SK-N-SH (cell line): ENCODE results near the gene ATP2B1. TPM values are rescaled to one million over a fixed set of nuclear protein-coding genes. Genes with fewer than 3 reads are reported as not detected.

Experiments
- CTCF ChIA-PET: fragments of 300-600, 350-600 bp; formaldehyde crosslinking; extraction: SDS; loops from one replicate; lab custom pipeline; 2021; lab: Yijun Ruan, JAX
- POLR2A ChIA-PET: fragments of 350-600 bp; sonication (Branson Sonifier 250); formaldehyde crosslinking; extraction: SDS; loops from one replicate; lab custom pipeline; 2020; ENCODE audit warnings: antibody characterized with exemption, inconsistent platforms; lab: Yijun Ruan, JAX
- DNase-seq: peaks from one replicate; pipeline ENCODE4 v3.0.0; 2012
- H2AFZ ChIP-seq: fragments of 200-600 bp; sonication (generic); 2 replicates; pipeline ENCODE4 v1.8.1; 2016; ENCODE audit warnings: antibody characterized with exemption, mild to moderate bottlenecking, low read depth
- H3F3A ChIP-seq: fragments of 200-600 bp; sonication (generic); replicated peaks from 2 replicates; pipeline ENCODE3; 2016; ENCODE audit warnings: antibody characterized with exemption, mild to moderate bottlenecking; ENCODE audit not compliant: insufficient read depth
- H3K27ac ChIP-seq, 2 experiments: fragments of 200-500 bp in 1 of 2; fragments of 200-600 bp in 1 of 2; sonication (Bioruptor generic) in 1 of 2; sonication (generic), shearing (Covaris generic) in 1 of 2; 2 replicates each; pipeline versions ENCODE4 v1.5.1 to v1.6.1; 2014 to 2016; ENCODE audit warnings: low read depth in 2 of 2, inconsistent platforms in 1 of 2, low read length in 1 of 2, mild to moderate bottlenecking in 1 of 2, mixed read lengths in 1 of 2
- H3K27me3 ChIP-seq: fragments of 200-600 bp; sonication (generic), shearing (Covaris generic); 2 replicates; pipeline ENCODE4 v1.6.1; 2016; ENCODE audit warnings: mixed run types; ENCODE audit not compliant: insufficient read depth
- H3K36me3 ChIP-seq, 2 experiments: fragments of 200-500 bp in 1 of 2; fragments of 200-600 bp in 1 of 2; sonication (Bioruptor generic) in 1 of 2; sonication (generic) in 1 of 2; replicated peaks in 1 of 2; 2 replicates each; pipeline versions ENCODE3 to v1.5.1; 2014 to 2016; ENCODE audit warnings: low read length in 1 of 2, mild to moderate bottlenecking in 1 of 2; ENCODE audit not compliant: insufficient read depth in 2 of 2, control insufficient read depth in 1 of 2
- H3K4me1 ChIP-seq, 2 experiments: fragments of 200-500 bp in 1 of 2; fragments of 200-600 bp in 1 of 2; sonication (Bioruptor generic) in 1 of 2; sonication (generic), shearing (Covaris generic) in 1 of 2; 2 replicates each; pipeline versions ENCODE4 v1.5.1 to v1.6.1; 2014 to 2016; ENCODE audit warnings: low read depth in 1 of 2, low read length in 1 of 2, mixed run types in 1 of 2; ENCODE audit not compliant: insufficient read depth in 2 of 2, control insufficient read depth in 1 of 2
- H3K4me2 ChIP-seq: fragments of 200-600 bp; sonication (generic), shearing (Covaris generic); 2 replicates; pipeline ENCODE4 v1.6.1; 2017; ENCODE audit warnings: mixed run types
- H3K4me3 ChIP-seq, 2 experiments: fragments of 200-500 bp in 1 of 2; fragments of 200-600 bp in 1 of 2; sonication (Bioruptor generic) in 1 of 2; sonication (generic), shearing (Covaris generic) in 1 of 2; 2 replicates each; pipeline versions ENCODE4 v1.5.1 to v1.8.1; 2014 to 2016; ENCODE audit warnings: low read depth in 2 of 2, inconsistent platforms in 1 of 2, low read length in 1 of 2, mild to moderate bottlenecking in 1 of 2, mixed read lengths in 1 of 2, moderate library complexity in 1 of 2
- H3K79me2 ChIP-seq: fragments of 200-600 bp; sonication (generic); 2 replicates; pipeline ENCODE4 v1.8.1; 2017; ENCODE audit warnings: mild to moderate bottlenecking; ENCODE audit not compliant: insufficient read depth
- H3K9ac ChIP-seq: fragments of 200-600 bp; sonication (generic); 2 replicates; pipeline ENCODE4 v1.6.1; 2017; ENCODE audit warnings: mixed run types
- H3K9me2 ChIP-seq: fragments of 200-600 bp; sonication (generic); 2 replicates; pipeline ENCODE4 v1.6.1; 2017; ENCODE audit warnings: mixed run types
- H3K9me3 ChIP-seq: fragments of 200-600 bp; sonication (generic); 2 replicates; pipeline ENCODE4 v1.6.1; 2017; ENCODE audit warnings: mixed run types, mild to moderate bottlenecking, moderate library complexity
- H4K20me1 ChIP-seq: fragments of 200-600 bp; sonication (generic); 2 replicates; pipeline ENCODE4 v1.6.1; 2017; ENCODE audit warnings: mild to moderate bottlenecking, mixed run types; ENCODE audit not compliant: insufficient read depth
- ELF1 ChIP-seq: IDR thresholded peaks from 2 replicates; pipeline ENCODE4 v1.4.0; 2012
- EP300 ChIP-seq, 2 experiments: IDR thresholded peaks; 2 replicates each; pipeline versions ENCODE4 v1.4.0 to v1.6.1; 2012; ENCODE audit warnings: borderline replicate concordance in 1 of 2, low read depth in 1 of 2, low read length in 1 of 2
- FOSL2 ChIP-seq: IDR thresholded peaks from 2 replicates; pipeline ENCODE4 v1.4.0; 2012; ENCODE audit warnings: low read depth, mild to moderate bottlenecking, moderate library complexity, borderline replicate concordance
- FOXJ3 ChIP-seq: sonication (generic); formaldehyde crosslinking; IDR thresholded peaks from 2 replicates; pipeline ENCODE4 v1.5.1; 2020; ENCODE audit warnings: mild to moderate bottlenecking, missing genetic modification reagents
- FOXM1 ChIP-seq: IDR thresholded peaks from 2 replicates; pipeline ENCODE4 v1.4.0; 2012; ENCODE audit warnings: low read depth, mild to moderate bottlenecking
- JUND ChIP-seq: IDR thresholded peaks from 2 replicates; pipeline ENCODE4 v1.4.0; 2012
- MEF2A ChIP-seq: IDR thresholded peaks from 2 replicates; pipeline ENCODE4 v1.4.0; 2012; ENCODE audit warnings: low read depth, borderline replicate concordance
- MXI1 ChIP-seq: IDR thresholded peaks from 2 replicates; pipeline ENCODE4 v1.6.1; 2012; ENCODE audit warnings: mild to moderate bottlenecking, low read depth, low read length, improper control_type of control experiment
- POLR2AphosphoS5 ChIP-seq: IDR thresholded peaks from 2 replicates; pipeline ENCODE4 v1.6.1; 2012; ENCODE audit warnings: low read depth, low read length
- RAD21 ChIP-seq: IDR thresholded peaks from 2 replicates; pipeline ENCODE4 v1.6.1; 2012; ENCODE audit warnings: mild to moderate bottlenecking, low read length
- RXRA ChIP-seq: IDR thresholded peaks from 2 replicates; pipeline ENCODE4 v1.4.0; 2012; ENCODE audit warnings: low read depth, mild to moderate bottlenecking, borderline replicate concordance
- SMC3 ChIP-seq: IDR thresholded peaks from 2 replicates; pipeline ENCODE4 v1.6.1; 2012; ENCODE audit warnings: low read depth, low read length, improper control_type of control experiment
- TCF12 ChIP-seq: IDR thresholded peaks from 2 replicates; pipeline ENCODE4 v1.4.0; 2012
- YY1 ChIP-seq: IDR thresholded peaks from 2 replicates; pipeline ENCODE4 v1.4.0; 2012; ENCODE audit warnings: low read depth, mild to moderate bottlenecking
- WGBS: methylation state at CpG from one replicate; pipeline ENCODE4 v1.1.6; 2017; ENCODE audit warnings: low lambda C conversion rate; 5-methylcytosine and 5-hydroxymethylcytosine counted together
- polyA plus RNA-seq, 3 experiments: library from polyadenylated mRNA; depleted of rRNA; stranded (reverse); fragments of >200 nt; gene quantifications; 2 replicates each; pipeline ENCODE4 v1.2.3, GENCODE V29; 2012
- TF ChIP-seq, protein P1 (sequence below): IDR thresholded peaks from 2 replicates; pipeline ENCODE4 v1.4.0; 2012; ENCODE audit warnings: low read depth, borderline replicate concordance
- TF ChIP-seq, protein P2 (sequence below): fragments of 150-350 bp; IDR thresholded peaks from 2 replicates; pipeline ENCODE4 v1.6.1; 2017; ENCODE audit warnings: antibody characterized with exemption, low read length, low read depth, borderline replicate concordance
- TF ChIP-seq, protein P3 (sequence below): fragments of 200-600 bp; sonication (generic); IDR thresholded peaks from 2 replicates; pipeline ENCODE4 v1.6.1; 2017; ENCODE audit warnings: antibody characterized with exemption, mild to moderate bottlenecking, moderate library complexity
- TF ChIP-seq, protein P4 (sequence below): IDR thresholded peaks from 2 replicates; pipeline ENCODE4; 2012
- TF ChIP-seq, protein P5 (sequence below): IDR thresholded peaks from 2 replicates; pipeline ENCODE4 v1.4.0; 2012; ENCODE audit warnings: low read depth, borderline replicate concordance

Gene ATP2B1
- polyA plus RNA-seq, 1 of the 3 experiments (the other 2 are of a cell fraction) = 4.3 TPM

DNA sequence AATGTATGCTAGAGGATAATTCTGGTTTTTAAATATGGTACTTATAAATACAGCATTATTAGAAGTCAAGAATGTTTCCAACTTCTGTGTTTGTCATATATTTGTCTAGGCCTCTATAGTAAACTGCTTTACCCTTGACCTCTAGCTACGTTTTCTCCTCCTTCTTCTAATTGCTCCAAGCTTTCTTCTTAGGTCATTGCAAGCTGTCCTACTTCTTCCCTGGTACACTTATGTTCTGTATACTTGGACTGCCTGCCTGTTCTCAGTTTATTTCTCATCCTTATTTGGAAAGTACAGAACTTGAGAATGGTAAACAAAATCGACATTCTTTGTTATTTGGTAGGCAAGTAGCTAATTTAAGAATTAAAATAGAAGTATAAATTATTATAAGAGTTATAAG lies 23.9 kb upstream of the ATP2B1 start (continued):
- TF ChIP-seq POLR2AphosphoS5 (no peak), MEF2A (no peak), SMC3 (no peak), YY1 (no peak), FOXJ3 (no peak)
- TF ChIP-seq, protein P1, sequence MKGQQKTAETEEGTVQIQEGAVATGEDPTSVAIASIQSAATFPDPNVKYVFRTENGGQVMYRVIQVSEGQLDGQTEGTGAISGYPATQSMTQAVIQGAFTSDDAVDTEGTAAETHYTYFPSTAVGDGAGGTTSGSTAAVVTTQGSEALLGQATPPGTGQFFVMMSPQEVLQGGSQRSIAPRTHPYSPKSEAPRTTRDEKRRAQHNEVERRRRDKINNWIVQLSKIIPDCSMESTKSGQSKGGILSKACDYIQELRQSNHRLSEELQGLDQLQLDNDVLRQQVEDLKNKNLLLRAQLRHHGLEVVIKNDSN = no peak

DNA sequence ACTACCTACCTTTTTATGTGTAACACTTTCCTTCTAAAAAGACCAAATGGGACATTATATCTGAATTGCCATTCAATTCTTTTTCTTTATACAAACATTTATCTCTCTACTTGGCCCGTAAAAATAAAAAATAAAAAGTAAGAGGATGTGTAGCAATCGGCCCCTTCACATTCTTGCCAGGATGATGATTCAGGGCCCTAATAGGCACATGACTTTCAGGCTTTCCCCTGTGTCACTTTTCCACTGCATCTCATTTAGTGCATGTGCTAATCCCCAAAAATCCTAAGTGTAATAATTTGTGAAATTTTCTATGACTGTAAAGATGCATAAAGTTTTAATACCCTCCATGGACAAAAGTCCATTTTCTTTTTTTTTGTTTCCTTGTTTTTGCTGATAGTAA lies 23.0 kb upstream of the ATP2B1 start:
- WGBS = 27% methylated on average over 2 of the region's 2 CpGs
- peak overlapping the region; percentile 50 for H2AFZ ChIP-seq
- no peak overlapping the region for H3K4me2 ChIP-seq
- no peak overlapping the region for H3K9ac ChIP-seq
- H4K20me1 ChIP-seq = no peaks in the 10 kb centered on the region
- H3K9me3 ChIP-seq = 0 out of 2 replicates have a peak, but pooled peaks cover 3% of the 10 kb centered on the region
- H3K4me3 ChIP-seq = no peak overlapping the region
- CTCF ChIA-PET = no interaction called here
- POLR2A ChIA-PET = no interaction called here
- no peaks in the 10 kb centered on the region for H3K27me3 ChIP-seq
- TF ChIP-seq, protein P1 = peak; percentile 29; the same call in 1 of the 2 replicates
- TF ChIP-seq FOSL2 (peak; percentile 11; the same call in 1 of the 2 replicates), ELF1 (no peak)
- peaks cover 9% of the 10 kb centered on the region for H3F3A ChIP-seq
- no peak for DNase-seq
- no peaks in the 10 kb centered on the region for H3K9me2 ChIP-seq
- H3K36me3 ChIP-seq = no peaks in the 10 kb centered on the region
- peak overlapping the region in 1 of 2 experiments; percentile 55; a peak in 2 of 4 replicates for H3K27ac ChIP-seq
- no peaks in the 10 kb centered on the region for H3K79me2 ChIP-seq
- no peaks in the 10 kb centered on the region; a peak in 1 of 4 replicates for H3K4me1 ChIP-seq

DNA sequence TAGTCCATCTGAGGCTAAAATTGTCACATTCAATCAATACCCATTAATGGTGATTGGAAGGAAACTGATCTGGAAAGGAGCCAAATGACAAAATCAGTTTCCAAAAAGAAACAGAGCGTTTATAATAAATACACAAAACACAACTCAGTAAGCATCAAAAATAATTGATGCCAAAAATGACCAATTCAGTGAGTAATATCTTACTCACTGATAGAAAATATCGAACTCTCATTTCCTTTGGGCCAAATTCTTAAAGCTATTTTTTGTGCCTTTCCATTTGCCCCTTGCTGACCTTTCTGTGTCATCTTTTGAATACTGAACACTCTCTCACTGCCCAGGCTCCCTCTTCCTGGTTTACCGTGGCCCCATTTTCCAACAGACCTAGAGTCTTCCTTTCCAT lies 22.5 kb upstream of the ATP2B1 start:
- H3K9ac ChIP-seq = no peak overlapping the region
- POLR2A ChIA-PET = no interaction called here
- TF ChIP-seq FOXM1 (no peak), JUND (peak; percentile 46; the same call in 1 of the 2 replicates), EP300 (IDR thresholded peaks at IDR 0.05; ENCODE audit: borderline replicate concordance in 1 of 2, low read depth in 1 of 2, low read length in 1 of 2) (peak in 1 of 2 experiments; percentile 20; a peak in 1 of 4 replicates), ELF1 (0 out of 2 replicates have a peak, but pooled peaks have one; percentile 17), MXI1 (no peak), FOSL2 (peak; percentile 63), RAD21 (no peak), TCF12 (0 out of 2 replicates have a peak, but pooled peaks have one; percentile 20), RXRA (peak; percentile 36; the same call in 1 of the 2 replicates)
- TF ChIP-seq, protein P2, sequence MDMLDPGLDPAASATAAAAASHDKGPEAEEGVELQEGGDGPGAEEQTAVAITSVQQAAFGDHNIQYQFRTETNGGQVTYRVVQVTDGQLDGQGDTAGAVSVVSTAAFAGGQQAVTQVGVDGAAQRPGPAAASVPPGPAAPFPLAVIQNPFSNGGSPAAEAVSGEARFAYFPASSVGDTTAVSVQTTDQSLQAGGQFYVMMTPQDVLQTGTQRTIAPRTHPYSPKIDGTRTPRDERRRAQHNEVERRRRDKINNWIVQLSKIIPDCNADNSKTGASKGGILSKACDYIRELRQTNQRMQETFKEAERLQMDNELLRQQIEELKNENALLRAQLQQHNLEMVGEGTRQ = no peak
- TF ChIP-seq, protein P3, sequence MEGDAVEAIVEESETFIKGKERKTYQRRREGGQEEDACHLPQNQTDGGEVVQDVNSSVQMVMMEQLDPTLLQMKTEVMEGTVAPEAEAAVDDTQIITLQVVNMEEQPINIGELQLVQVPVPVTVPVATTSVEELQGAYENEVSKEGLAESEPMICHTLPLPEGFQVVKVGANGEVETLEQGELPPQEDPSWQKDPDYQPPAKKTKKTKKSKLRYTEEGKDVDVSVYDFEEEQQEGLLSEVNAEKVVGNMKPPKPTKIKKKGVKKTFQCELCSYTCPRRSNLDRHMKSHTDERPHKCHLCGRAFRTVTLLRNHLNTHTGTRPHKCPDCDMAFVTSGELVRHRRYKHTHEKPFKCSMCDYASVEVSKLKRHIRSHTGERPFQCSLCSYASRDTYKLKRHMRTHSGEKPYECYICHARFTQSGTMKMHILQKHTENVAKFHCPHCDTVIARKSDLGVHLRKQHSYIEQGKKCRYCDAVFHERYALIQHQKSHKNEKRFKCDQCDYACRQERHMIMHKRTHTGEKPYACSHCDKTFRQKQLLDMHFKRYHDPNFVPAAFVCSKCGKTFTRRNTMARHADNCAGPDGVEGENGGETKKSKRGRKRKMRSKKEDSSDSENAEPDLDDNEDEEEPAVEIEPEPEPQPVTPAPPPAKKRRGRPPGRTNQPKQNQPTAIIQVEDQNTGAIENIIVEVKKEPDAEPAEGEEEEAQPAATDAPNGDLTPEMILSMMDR = no peak
- TF ChIP-seq, protein P4, sequence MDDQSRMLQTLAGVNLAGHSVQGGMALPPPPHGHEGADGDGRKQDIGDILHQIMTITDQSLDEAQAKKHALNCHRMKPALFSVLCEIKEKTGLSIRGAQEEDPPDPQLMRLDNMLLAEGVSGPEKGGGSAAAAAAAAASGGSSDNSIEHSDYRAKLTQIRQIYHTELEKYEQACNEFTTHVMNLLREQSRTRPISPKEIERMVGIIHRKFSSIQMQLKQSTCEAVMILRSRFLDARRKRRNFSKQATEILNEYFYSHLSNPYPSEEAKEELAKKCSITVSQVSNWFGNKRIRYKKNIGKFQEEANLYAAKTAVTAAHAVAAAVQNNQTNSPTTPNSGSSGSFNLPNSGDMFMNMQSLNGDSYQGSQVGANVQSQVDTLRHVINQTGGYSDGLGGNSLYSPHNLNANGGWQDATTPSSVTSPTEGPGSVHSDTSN = peak; percentile 59
- TF ChIP-seq, protein P5, sequence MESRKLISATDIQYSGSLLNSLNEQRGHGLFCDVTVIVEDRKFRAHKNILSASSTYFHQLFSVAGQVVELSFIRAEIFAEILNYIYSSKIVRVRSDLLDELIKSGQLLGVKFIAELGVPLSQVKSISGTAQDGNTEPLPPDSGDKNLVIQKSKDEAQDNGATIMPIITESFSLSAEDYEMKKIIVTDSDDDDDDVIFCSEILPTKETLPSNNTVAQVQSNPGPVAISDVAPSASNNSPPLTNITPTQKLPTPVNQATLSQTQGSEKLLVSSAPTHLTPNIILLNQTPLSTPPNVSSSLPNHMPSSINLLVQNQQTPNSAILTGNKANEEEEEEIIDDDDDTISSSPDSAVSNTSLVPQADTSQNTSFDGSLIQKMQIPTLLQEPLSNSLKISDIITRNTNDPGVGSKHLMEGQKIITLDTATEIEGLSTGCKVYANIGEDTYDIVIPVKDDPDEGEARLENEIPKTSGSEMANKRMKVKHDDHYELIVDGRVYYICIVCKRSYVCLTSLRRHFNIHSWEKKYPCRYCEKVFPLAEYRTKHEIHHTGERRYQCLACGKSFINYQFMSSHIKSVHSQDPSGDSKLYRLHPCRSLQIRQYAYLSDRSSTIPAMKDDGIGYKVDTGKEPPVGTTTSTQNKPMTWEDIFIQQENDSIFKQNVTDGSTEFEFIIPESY = no peak

More for the DNA sequence above, 22.5 kb upstream of the ATP2B1 start:
- Histone ChIP-seq H3K79me2 (no peaks in the 10 kb centered on the region), H2AFZ (peak overlapping the region; percentile 50; the same call in 1 of the 2 replicates), H3K4me3 (no peak overlapping the region), H3K27me3 (no peaks in the 10 kb centered on the region), H3K9me3 (0 out of 2 replicates have a peak, but pooled peaks cover 3% of the 10 kb centered on the region), H3K4me1 (no peaks in the 10 kb centered on the region; a peak in 1 of 4 replicates), H3K36me3 (no peaks in the 10 kb centered on the region), H3F3A (peaks cover 9% of the 10 kb centered on the region), H3K4me2 (no peak overlapping the region), H3K9me2 (no peaks in the 10 kb centered on the region), H3K27ac (peak overlapping the region in 1 of 2 experiments; percentile 55; a peak in 2 of 4 replicates), H4K20me1 (no peaks in the 10 kb centered on the region)
- no peak for DNase-seq
- CTCF ChIA-PET = no interaction called here
- WGBS = 37% methylated on average over 3 of the region's 3 CpGs
